Measurements from ENCODE around the gene RXRA. TPM values are rescaled to one million over a fixed set of nuclear protein-coding genes. Genes with fewer than 3 reads are reported as not detected.

Gene RXRA
- polyA plus RNA-seq, 1 of the 3 experiments (the other 2 are of a cell fraction), result 7.6 TPM

DNA sequence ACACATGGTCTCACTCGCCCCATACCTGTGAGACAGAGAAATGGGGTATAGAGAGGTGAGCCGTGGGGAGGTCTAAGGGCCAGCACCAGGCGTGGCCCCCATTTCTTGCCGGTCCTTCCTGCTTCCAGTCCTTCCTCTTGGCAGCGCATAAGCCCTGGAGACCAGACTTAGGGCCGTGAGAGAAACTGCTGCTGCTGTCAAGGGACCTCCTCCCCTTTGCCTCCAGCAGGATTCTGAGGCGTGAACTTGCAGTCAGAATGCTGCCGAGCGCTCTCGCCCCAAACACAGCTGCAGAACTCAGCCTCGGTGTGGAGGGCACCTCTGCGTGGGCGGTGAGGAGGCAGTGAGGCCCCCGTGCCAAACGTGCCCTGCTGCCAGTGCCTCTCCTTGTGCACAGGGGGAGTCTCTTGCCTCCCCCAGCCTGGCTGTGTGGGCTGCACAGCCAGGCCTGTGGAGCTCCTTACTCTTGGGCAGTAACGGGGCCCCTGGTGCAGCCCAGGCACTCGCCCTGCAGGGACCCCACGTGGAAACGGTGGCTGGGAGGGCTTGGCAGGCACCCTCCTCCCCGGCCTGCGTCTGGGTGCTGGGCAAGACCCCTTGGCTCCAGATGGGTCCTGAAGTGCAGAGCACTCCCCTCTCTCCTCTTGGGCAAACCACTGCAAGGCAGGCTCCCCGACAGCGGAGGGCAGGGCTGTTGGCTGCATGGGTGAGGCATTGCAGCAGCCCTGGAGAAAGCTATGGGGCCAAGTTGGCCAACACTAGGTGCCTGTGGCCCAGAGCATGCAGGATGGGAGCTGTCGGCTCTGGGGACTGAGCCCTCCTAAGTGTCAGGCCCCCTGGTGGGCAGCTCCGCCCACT is 85.4 kb downstream of the RXRA start:
- CTCF ChIA-PET, result interaction anchor here (3.3 kb wide), 1 partner anchor 31 kb away, joined by 15 read pairs; no protein-coding TSS in a partner anchor
- H3K9ac ChIP-seq, result no peak overlapping the region
- 89% methylated on average over 11 of the region's 25 CpGs for WGBS (ENCODE audit: low lambda C conversion rate)

More for the DNA sequence above, 85.4 kb downstream of the RXRA start:
- Histone ChIP-seq H3K4me3 (ENCODE audit: low read depth in 2 of 2, low read length in 1 of 2) (no peak overlapping the region), H3K27me3 (ENCODE audit: insufficient read depth) (no peaks in the 10 kb centered on the region), H3K4me2 (no peak overlapping the region), H3K79me2 (ENCODE audit: insufficient read depth) (peaks cover 6% of the 10 kb centered on the region; the same call in 1 of the 2 replicates), H3K36me3 (replicated peaks in 1 of 2; ENCODE audit: control insufficient read depth in 1 of 2, insufficient read depth in 2 of 2, low read length in 1 of 2) (no peaks in the 10 kb centered on the region), H4K20me1 (ENCODE audit: insufficient read depth) (peaks cover 10% of the 10 kb centered on the region), H3F3A (replicated peaks; ENCODE audit: insufficient read depth) (peaks cover 7% of the 10 kb centered on the region), H3K9me3 (no peaks in the 10 kb centered on the region), H2AFZ (ENCODE audit: low read depth) (no peak overlapping the region), H3K27ac (ENCODE audit: low read depth in 2 of 2, low read length in 1 of 2) (no peak overlapping the region), H3K9me2 (no peaks in the 10 kb centered on the region), H3K4me1 (ENCODE audit: control insufficient read depth in 1 of 2, insufficient read depth in 2 of 2, low read depth in 1 of 2, low read length in 1 of 2) (peaks cover 34 to 43% of the 10 kb centered on the region in 2 experiments)
- no peak for DNase-seq
- TF ChIP-seq, protein P1, sequence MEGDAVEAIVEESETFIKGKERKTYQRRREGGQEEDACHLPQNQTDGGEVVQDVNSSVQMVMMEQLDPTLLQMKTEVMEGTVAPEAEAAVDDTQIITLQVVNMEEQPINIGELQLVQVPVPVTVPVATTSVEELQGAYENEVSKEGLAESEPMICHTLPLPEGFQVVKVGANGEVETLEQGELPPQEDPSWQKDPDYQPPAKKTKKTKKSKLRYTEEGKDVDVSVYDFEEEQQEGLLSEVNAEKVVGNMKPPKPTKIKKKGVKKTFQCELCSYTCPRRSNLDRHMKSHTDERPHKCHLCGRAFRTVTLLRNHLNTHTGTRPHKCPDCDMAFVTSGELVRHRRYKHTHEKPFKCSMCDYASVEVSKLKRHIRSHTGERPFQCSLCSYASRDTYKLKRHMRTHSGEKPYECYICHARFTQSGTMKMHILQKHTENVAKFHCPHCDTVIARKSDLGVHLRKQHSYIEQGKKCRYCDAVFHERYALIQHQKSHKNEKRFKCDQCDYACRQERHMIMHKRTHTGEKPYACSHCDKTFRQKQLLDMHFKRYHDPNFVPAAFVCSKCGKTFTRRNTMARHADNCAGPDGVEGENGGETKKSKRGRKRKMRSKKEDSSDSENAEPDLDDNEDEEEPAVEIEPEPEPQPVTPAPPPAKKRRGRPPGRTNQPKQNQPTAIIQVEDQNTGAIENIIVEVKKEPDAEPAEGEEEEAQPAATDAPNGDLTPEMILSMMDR (IDR thresholded peaks at IDR 0.05), result no peak
- TF ChIP-seq, protein P2, sequence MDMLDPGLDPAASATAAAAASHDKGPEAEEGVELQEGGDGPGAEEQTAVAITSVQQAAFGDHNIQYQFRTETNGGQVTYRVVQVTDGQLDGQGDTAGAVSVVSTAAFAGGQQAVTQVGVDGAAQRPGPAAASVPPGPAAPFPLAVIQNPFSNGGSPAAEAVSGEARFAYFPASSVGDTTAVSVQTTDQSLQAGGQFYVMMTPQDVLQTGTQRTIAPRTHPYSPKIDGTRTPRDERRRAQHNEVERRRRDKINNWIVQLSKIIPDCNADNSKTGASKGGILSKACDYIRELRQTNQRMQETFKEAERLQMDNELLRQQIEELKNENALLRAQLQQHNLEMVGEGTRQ (IDR thresholded peaks at IDR 0.05; ENCODE audit: borderline replicate concordance, low read depth, low read length), result no peak
- TF ChIP-seq RXRA (IDR thresholded peaks at IDR 0.05; ENCODE audit: borderline replicate concordance, low read depth) (no peak), ELF1 (IDR thresholded peaks at IDR 0.05) (no peak), GABPA (IDR thresholded peaks at IDR 0.05; ENCODE audit: low read depth) (no peak), FOXM1 (IDR thresholded peaks at IDR 0.05; ENCODE audit: low read depth) (no peak), EP300 (IDR thresholded peaks at IDR 0.05; ENCODE audit: borderline replicate concordance in 1 of 2, low read depth in 1 of 2, low read length in 1 of 2) (no peak), JUND (IDR thresholded peaks at IDR 0.05) (no peak), MXI1 (IDR thresholded peaks at IDR 0.05; ENCODE audit: low read depth, low read length) (no peak), TEAD4 (IDR thresholded peaks at IDR 0.05; ENCODE audit: borderline replicate concordance, insufficient read depth) (no peak), EZH2phosphoT487 (IDR thresholded peaks at IDR 0.05; ENCODE audit: borderline replicate concordance, low read depth) (no peak)
- TF ChIP-seq, protein P3, sequence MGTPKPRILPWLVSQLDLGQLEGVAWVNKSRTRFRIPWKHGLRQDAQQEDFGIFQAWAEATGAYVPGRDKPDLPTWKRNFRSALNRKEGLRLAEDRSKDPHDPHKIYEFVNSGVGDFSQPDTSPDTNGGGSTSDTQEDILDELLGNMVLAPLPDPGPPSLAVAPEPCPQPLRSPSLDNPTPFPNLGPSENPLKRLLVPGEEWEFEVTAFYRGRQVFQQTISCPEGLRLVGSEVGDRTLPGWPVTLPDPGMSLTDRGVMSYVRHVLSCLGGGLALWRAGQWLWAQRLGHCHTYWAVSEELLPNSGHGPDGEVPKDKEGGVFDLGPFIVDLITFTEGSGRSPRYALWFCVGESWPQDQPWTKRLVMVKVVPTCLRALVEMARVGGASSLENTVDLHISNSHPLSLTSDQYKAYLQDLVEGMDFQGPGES (IDR thresholded peaks at IDR 0.05; ENCODE audit: low read depth, low read length), result no peak
- TF ChIP-seq, protein P4, sequence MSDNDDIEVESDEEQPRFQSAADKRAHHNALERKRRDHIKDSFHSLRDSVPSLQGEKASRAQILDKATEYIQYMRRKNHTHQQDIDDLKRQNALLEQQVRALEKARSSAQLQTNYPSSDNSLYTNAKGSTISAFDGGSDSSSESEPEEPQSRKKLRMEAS (IDR thresholded peaks at IDR 0.05; ENCODE audit: low read depth), result no peak
- POLR2A ChIA-PET, result interaction anchor here (1.1 kb wide), 1 partner anchor 9 kb away, joined by 5 read pairs; no protein-coding TSS in a partner anchor
